OCI-LY7 (cell line): ENCODE data around the gene DLGAP1.

Experiments
- CTCF ChIP-seq: fragments of 200-600 bp; sonication (generic); conservative IDR thresholded peaks from 2 replicates; pipeline ENCODE4 v1.5.1; 2014; ENCODE audit warnings: mild to moderate bottlenecking, antibody characterized with exemption, low read length, moderate library complexity, mixed read lengths
- EZH2phosphoT487 ChIP-seq: fragments of 200-600 bp; sonication (generic); IDR thresholded peaks from 2 replicates; pipeline ENCODE4 v1.6.1; 2018; ENCODE audit warnings: low read depth, borderline replicate concordance, mild to moderate bottlenecking, mixed run types, antibody characterized with exemption, low read length, moderate library complexity, mixed read lengths

- TF ChIP-seq CTCF = no peak
- TF ChIP-seq EZH2phosphoT487 = no peak
These were observed 635.1 kb downstream of the DLGAP1 start for GRCh38 chr18:3819961-3820360.
